GM23248 (cell line): Measurements from ENCODE around the gene SMIM28. TPM values are rescaled to one million over a fixed set of nuclear protein-coding genes. Genes with fewer than 3 reads are reported as not detected.
A peak's percentile ranks its signal among the peaks of the same experiment; 100 is the strongest.

Source experiments
- DNase-seq: peaks from one replicate; pipeline ENCODE4 v3.0.0-alpha.2; 2015
- H2AFZ ChIP-seq: fragments of 200-600 bp; sonication (generic); 2 replicates; pipeline ENCODE4 v1.6.1; 2016; ENCODE audit warnings: antibody characterized with exemption
- H3F3A ChIP-seq: fragments of 200-600 bp; sonication (generic); 2 replicates; pipeline ENCODE4 v1.6.1; 2016; ENCODE audit warnings: mild to moderate bottlenecking, antibody characterized with exemption, mixed run types; ENCODE audit not compliant: insufficient read depth
- H3K27ac ChIP-seq: fragments of 200-600 bp; sonication (generic); 2 replicates; pipeline ENCODE4 v1.5.1; 2016; ENCODE audit warnings: mild to moderate bottlenecking
- H3K27me3 ChIP-seq: fragments of 200-600 bp; sonication (generic); replicated peaks from 2 replicates; pipeline ENCODE4 v1.6.1; 2016; ENCODE audit warnings: mild to moderate bottlenecking; ENCODE audit not compliant: insufficient read depth
- H3K36me3 ChIP-seq: fragments of 200-600 bp; sonication (generic); 2 replicates; pipeline ENCODE4 v1.6.1; 2016; ENCODE audit warnings: low read depth, mild to moderate bottlenecking
- H3K4me1 ChIP-seq: fragments of 200-600 bp; sonication (generic); 2 replicates; pipeline ENCODE4 v1.6.1; 2016; ENCODE audit warnings: mild to moderate bottlenecking; ENCODE audit not compliant: insufficient read depth
- H3K4me2 ChIP-seq: fragments of 200-600 bp; sonication (generic); one replicate; pipeline ENCODE4 v1.6.1; 2016; ENCODE audit warnings: mild to moderate bottlenecking; ENCODE audit not compliant: unreplicated experiment
- H3K4me3 ChIP-seq: fragments of 200-600 bp; sonication (generic); 2 replicates; pipeline ENCODE4 v1.5.1; 2016; ENCODE audit warnings: mild to moderate bottlenecking
- H3K79me2 ChIP-seq: fragments of 200-600 bp; sonication (generic); 2 replicates; pipeline ENCODE4 v1.6.1; 2016; ENCODE audit warnings: mild to moderate bottlenecking; ENCODE audit not compliant: insufficient read depth
- H3K9ac ChIP-seq: fragments of 200-600 bp; sonication (generic); 2 replicates; pipeline ENCODE4 v1.6.1; 2016; ENCODE audit warnings: mild to moderate bottlenecking
- H3K9me2 ChIP-seq: fragments of 200-600 bp; sonication (generic); 2 replicates; pipeline ENCODE4 v1.6.1; 2016; ENCODE audit warnings: mixed run types, mild to moderate bottlenecking, moderate library complexity; ENCODE audit not compliant: insufficient read depth
- H3K9me3 ChIP-seq: fragments of 200-600 bp; sonication (generic); one replicate; pipeline ENCODE4 v1.6.1; 2017; ENCODE audit warnings: low read depth
- H4K20me1 ChIP-seq: fragments of 200-600 bp; sonication (generic); 2 replicates; pipeline ENCODE4 v1.6.0; 2016; ENCODE audit not compliant: insufficient read depth
- EZH2 ChIP-seq: fragments of 200-600 bp; sonication (generic); IDR thresholded peaks from 2 replicates; pipeline ENCODE4 v1.6.1; 2018; ENCODE audit warnings: antibody characterized with exemption, mild to moderate bottlenecking; ENCODE audit not compliant: insufficient read depth, poor library complexity, severe bottlenecking
- EZH2phosphoT487 ChIP-seq: fragments of 200-600 bp; sonication (generic); IDR thresholded peaks from 2 replicates; pipeline ENCODE4 v1.6.1; 2018; ENCODE audit warnings: antibody characterized with exemption, moderate library complexity, mild to moderate bottlenecking, low read depth; ENCODE audit not compliant: insufficient read depth
- WGBS, 2 experiments: methylation state at CpG; one replicate each; pipeline ENCODE4 v1.1.6; 2015 to 2017; ENCODE audit warnings: low lambda C conversion rate in 2 of 2, low coverage in 1 of 2; ENCODE audit errors: missing lambda C conversion rate in 2 of 2; 5-methylcytosine and 5-hydroxymethylcytosine counted together
- in situ Hi-C: fragments of 300-500 bp; cut with MboI; formaldehyde crosslinking; loops from 2 replicates; pipeline ENCODE4 v1.15.0; 2020
- polyA plus RNA-seq: library from polyadenylated mRNA; unstranded; fragments of >200 nt; fragmentation: Nextera tagmentation; extraction: Ambion mirVana; gene quantifications from 2 replicates; pipeline ENCODE4 v1.2.1, GENCODE V29; 2016
- total RNA-seq: library from RNA; depleted of rRNA; stranded (reverse); fragments of >200 nt; shearing (Covaris generic); gene quantifications from 2 replicates; pipeline ENCODE4 v1.2.3, GENCODE V29; 2014

SMIM28 gene
- total and polyA plus RNA-seq, 2 experiments from 2014 or later, result not detected

DNA sequence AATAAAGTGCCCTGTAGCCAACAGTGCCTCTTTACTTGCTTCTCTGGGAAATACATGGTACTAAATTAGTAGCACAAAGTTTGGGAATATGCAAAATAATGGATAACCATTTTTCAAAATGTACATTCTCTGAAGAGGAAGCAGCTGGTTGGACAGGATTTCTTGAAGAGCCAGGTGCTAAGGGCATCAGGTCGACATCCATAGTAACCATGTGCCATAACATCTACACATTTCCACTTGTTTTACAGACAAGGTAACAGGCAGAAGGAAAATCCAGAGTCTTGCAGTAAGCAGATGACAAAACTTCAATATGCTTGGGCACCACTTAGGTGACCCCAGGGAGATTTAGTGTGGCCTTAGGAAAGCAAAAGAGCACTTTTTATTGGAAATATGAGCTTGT, 36.5 kb upstream of the SMIM28 start:
- DNase-seq, result no peak
- Histone ChIP-seq H3F3A (no peaks in the 10 kb centered on the region), H3K27me3 (no peaks in the 10 kb centered on the region), H2AFZ (no peak overlapping the region), H3K4me2 (no peak overlapping the region), H3K36me3 (no peaks in the 10 kb centered on the region), H3K9me3 (no peaks in the 10 kb centered on the region), H3K4me1 (no peaks in the 10 kb centered on the region), H3K9ac (no peak overlapping the region), H3K27ac (no peak overlapping the region), H3K9me2 (no peaks in the 10 kb centered on the region), H4K20me1 (no peaks in the 10 kb centered on the region), H3K4me3 (no peak overlapping the region), H3K79me2 (no peaks in the 10 kb centered on the region)
- in situ Hi-C loops, result no loop called here
- TF ChIP-seq EZH2, result no peak
- TF ChIP-seq EZH2phosphoT487, result no peak
- WGBS, 2 experiments, result 38 to 69% methylated on average over 1 of the region's 1 CpG

GRCh38 chr6:138343112-138343511, 34.6 kb upstream of the SMIM28 start:
- Histone ChIP-seq H4K20me1 (no peaks in the 10 kb centered on the region), H3K4me3 (no peak overlapping the region), H3K4me2 (no peak overlapping the region), H3K27me3 (no peaks in the 10 kb centered on the region), H2AFZ (no peak overlapping the region), H3K36me3 (no peaks in the 10 kb centered on the region), H3K9me2 (no peaks in the 10 kb centered on the region), H3K27ac (no peak overlapping the region), H3F3A (peaks cover 6% of the 10 kb centered on the region; the same call in 1 of the 2 replicates), H3K9me3 (no peaks in the 10 kb centered on the region), H3K9ac (no peak overlapping the region), H3K79me2 (no peaks in the 10 kb centered on the region), H3K4me1 (peaks cover 10% of the 10 kb centered on the region; the same call in 1 of the 2 replicates)
- in situ Hi-C loops, result no loop called here
- TF ChIP-seq EZH2, result no peak
- no peak for TF ChIP-seq EZH2phosphoT487
- DNase-seq, result no peak

DNA sequence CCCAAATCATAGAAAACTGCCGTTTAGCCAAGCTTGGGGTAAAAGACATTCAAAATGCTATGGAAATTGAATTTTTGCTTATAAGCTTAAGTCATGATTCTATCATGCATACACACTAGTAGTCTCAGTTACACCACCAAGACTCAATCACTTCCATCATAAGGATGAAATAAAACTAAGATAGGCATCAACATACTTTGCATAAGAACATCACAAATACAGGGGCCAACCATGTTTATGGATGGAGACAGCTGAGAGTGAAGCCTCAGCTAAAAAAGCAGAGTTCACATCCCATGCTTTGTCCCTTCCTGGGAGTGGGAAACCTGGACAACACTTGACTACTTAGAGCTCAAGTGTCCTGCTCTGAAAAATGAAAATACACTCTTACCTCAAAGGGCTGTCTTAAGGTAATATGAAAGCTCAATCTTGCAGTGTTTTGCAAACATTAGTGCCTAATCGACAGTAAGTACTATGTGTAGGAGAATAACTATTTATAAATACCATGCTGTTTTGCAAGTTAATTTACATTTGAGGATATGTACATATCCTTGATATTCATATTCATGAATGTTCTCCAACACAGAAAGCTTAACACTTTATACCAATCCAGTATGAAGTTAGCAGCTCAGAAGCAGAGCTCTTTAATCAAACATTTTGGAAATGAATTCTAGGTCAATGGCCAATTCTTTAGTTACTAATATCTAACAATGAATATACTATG, 32.0 kb upstream of the SMIM28 start:
- peaks cover 10% of the 10 kb centered on the region; the same call in 1 of the 2 replicates for H3K4me1 ChIP-seq
- no peaks in the 10 kb centered on the region for H3K9me2 ChIP-seq
- no peak overlapping the region for H3K4me2 ChIP-seq
- H3K79me2 ChIP-seq, result no peaks in the 10 kb centered on the region
- no peaks in the 10 kb centered on the region for H3K9me3 ChIP-seq
- no peaks in the 10 kb centered on the region for H3K36me3 ChIP-seq
- H4K20me1 ChIP-seq, result no peaks in the 10 kb centered on the region
- H3K27ac ChIP-seq, result no peak overlapping the region
- H3F3A ChIP-seq, result peaks cover 6% of the 10 kb centered on the region; the same call in 1 of the 2 replicates
- H2AFZ ChIP-seq, result no peak overlapping the region
- TF ChIP-seq EZH2phosphoT487 (no peak), EZH2 (no peak)
- H3K4me3 ChIP-seq, result no peak overlapping the region
- no peak overlapping the region for H3K9ac ChIP-seq
- 56 to 65% methylated on average over 2 of the region's 2 CpGs for WGBS, 2 experiments
- in situ Hi-C loops, result no loop called here
- no peak for DNase-seq
- H3K27me3 ChIP-seq, result no peaks in the 10 kb centered on the region

DNA sequence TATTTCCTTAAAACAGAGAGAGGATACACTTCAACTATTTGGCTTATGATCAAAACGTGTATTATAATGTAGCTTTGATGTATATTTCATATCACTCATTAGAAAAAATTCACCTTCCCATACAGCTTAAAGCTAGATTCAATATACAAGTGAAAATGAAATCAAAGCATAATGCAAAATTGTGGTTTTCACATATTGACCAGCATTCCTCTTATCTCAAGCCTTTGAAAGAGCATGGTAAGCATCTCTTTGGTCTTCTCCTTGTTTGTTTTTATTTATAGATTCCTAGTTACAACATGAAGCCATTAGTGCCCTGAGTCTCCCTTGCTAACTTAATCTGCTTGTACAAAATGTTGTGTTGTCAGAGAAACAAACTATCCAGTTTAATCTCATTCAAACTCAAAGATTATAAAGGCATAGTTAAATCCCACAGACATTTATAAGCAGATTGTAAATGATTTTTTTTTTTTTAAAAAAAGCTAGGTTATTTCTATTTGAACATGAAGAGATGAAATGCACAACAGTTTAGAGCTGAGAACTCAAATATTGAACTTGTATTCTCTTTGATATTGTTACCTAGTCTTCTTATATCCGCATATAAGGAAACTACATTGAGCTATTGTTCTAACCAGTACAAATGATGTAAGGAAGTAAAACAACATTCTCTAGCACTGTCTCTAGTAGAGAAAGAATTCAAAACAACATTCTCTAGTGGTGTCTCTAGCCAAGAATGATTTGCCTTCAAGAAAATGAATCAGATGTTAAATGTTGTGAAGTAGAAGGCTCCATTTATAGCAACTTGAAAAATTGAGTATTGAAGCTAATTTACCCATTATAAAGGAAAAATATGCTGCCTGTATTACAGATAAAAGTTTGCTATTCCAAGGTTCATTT, 31.2 kb upstream of the SMIM28 start:
- in situ Hi-C loops, result no loop called here
- Histone ChIP-seq H4K20me1 (no peaks in the 10 kb centered on the region), H3K9me3 (no peaks in the 10 kb centered on the region), H3K36me3 (no peaks in the 10 kb centered on the region), H3F3A (peaks cover 6% of the 10 kb centered on the region; the same call in 1 of the 2 replicates), H2AFZ (no peak overlapping the region), H3K4me1 (peaks cover 10% of the 10 kb centered on the region; the same call in 1 of the 2 replicates), H3K9ac (no peak overlapping the region), H3K79me2 (no peaks in the 10 kb centered on the region), H3K27ac (no peak overlapping the region), H3K27me3 (no peaks in the 10 kb centered on the region), H3K9me2 (no peaks in the 10 kb centered on the region), H3K4me2 (no peak overlapping the region), H3K4me3 (no peak overlapping the region)
- peak; percentile 69 for DNase-seq
- TF ChIP-seq EZH2phosphoT487 (no peak), EZH2 (no peak)
- WGBS, 2 experiments, result 54 to 57% methylated on average over 2 of the region's 2 CpGs
